Subcutaneous abdominal adipose tissue (tissue), 5 donors: ENCODE results near the gene ZNF423.

Experiments used
- H3K27ac ChIP-seq: one replicate; pipeline ENCODE4 v1.7.0; 2013; ENCODE audit warnings: low read depth, mild to moderate bottlenecking, inconsistent platforms, low read length, moderate library complexity
- H3K27me3 ChIP-seq, 5 donors: one replicate each; pipeline ENCODE4 v1.7.0; 2013; ENCODE audit warnings: low read length in 5 of 5, inconsistent platforms in 1 of 5; ENCODE audit not compliant: control insufficient read depth in 5 of 5, insufficient read depth in 4 of 5
- H3K36me3 ChIP-seq, 5 donors: one replicate each; pipeline ENCODE4 v1.7.0; 2013; ENCODE audit warnings: low read length in 5 of 5; ENCODE audit not compliant: control insufficient read depth in 5 of 5, insufficient read depth in 5 of 5
- H3K4me1 ChIP-seq, 5 donors: one replicate each; pipeline ENCODE4 v1.7.0; 2013; ENCODE audit warnings: low read length in 5 of 5, mild to moderate bottlenecking in 3 of 5, moderate library complexity in 1 of 5; ENCODE audit not compliant: control insufficient read depth in 5 of 5, insufficient read depth in 5 of 5
- H3K4me3 ChIP-seq, 5 donors: one replicate each; pipeline ENCODE4 v1.7.0; 2013; ENCODE audit warnings: low read length in 5 of 5, low read depth in 1 of 5
- H3K9ac ChIP-seq, 5 donors: one replicate each; pipeline ENCODE4 v1.7.0; 2013; ENCODE audit warnings: low read length in 5 of 5, mild to moderate bottlenecking in 4 of 5, moderate library complexity in 3 of 5
- H3K9me3 ChIP-seq, 5 donors: one replicate each; pipeline ENCODE4 v1.7.0; 2013; ENCODE audit warnings: low read length in 5 of 5; ENCODE audit not compliant: control insufficient read depth in 5 of 5
- donor health status: healthy.
- donor health status: healthy.
- donor health status: healthy.
- donor health status: healthy.
- donor health status: healthy.

The ZNF423 gene

GRCh38 chr16:49554681-49555080, 301.2 kb downstream of the ZNF423 start:
- no peak overlapping the region for H3K4me3 ChIP-seq
- H3K4me1 ChIP-seq, result peaks cover 0 to 9% (median 7%) of the 10 kb centered on the region in 5 donors
- no peak overlapping the region for H3K27ac ChIP-seq
- no peak overlapping the region for H3K9ac ChIP-seq
- no peaks in the 10 kb centered on the region for H3K27me3 ChIP-seq
- no peaks in the 10 kb centered on the region for H3K36me3 ChIP-seq
- no peaks in the 10 kb centered on the region for H3K9me3 ChIP-seq

DNA sequence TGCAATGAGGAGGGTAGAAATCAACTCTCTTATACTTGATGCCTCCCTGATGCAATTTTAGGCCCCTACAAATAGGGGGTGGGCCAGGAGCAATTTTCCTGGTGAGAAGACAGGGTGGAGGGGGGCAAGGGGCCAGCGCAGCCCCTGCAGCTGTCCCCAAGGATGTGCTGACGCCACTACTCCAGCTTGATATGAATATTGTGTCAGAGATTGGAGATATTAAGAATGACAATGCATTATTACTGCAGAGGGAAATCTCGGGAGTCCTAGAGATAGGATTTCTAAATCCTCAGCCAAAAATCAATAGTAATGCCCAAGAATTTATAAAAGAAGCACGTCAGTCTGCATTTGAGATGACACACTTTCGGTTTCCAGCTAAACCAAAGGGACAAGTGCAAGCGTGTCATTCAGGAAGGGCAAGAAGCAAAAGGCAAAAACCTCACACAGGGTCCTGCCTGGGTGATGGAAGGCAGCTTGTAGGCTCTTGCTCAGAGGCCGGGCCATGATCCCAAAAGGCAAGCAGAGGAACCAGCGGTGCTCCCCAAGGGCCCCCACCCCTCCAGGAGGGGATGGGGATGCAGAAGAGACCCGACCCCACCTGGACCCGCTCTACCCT, 303.5 kb downstream of the ZNF423 start:
- Histone ChIP-seq H3K36me3 (no peaks in the 10 kb centered on the region), H3K27me3 (no peaks in the 10 kb centered on the region), H3K4me1 (peaks cover 0 to 8% (median 6%) of the 10 kb centered on the region in 5 donors), H3K27ac (no peak overlapping the region), H3K4me3 (no peak overlapping the region), H3K9me3 (no peaks in the 10 kb centered on the region), H3K9ac (no peak overlapping the region)

DNA sequence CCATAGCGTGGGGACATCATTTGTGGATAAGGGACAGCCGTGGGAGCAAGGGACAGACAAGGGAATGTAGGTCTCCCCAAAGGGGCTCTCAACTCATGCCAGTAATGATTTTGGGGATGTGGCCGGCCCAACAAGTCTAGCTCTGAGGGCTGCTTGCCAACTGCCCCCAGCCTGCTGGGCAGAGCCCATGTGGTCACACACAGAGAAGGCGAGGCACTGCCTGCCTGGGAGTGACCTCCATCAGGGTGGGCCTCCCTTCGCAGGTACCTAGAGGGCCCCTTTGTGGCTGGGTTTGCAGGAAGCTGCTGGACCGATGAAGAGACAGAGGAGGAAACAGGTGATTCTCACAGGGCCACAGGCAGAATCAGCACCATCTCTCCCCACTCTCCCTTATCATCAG, 305.2 kb downstream of the ZNF423 start:
- Histone ChIP-seq H3K4me3 (no peak overlapping the region), H3K36me3 (no peaks in the 10 kb centered on the region), H3K9me3 (no peaks in the 10 kb centered on the region), H3K4me1 (peaks cover 0 to 15% (median 10%) of the 10 kb centered on the region in 5 donors), H3K27me3 (no peaks in the 10 kb centered on the region), H3K27ac (no peak overlapping the region), H3K9ac (no peak overlapping the region)

DNA sequence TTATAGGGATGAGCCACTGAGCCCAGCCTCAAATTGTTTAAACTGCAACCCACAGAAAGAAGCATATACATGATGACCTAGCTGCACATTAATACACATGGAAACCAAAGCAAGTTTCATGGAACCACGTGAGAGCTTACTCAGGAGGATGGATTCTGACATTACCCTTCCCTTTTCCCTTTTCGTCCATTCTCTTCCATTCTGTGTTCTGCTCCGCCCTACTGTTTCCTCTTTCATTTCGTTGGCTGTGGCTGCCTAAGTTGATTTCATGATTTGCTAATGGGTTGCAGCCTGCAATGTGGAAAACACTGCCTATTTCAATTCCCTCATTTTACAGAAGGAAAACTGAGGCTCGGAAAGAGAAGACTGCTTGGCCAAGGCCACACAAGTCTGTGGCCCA, 305.8 kb downstream of the ZNF423 start:
- no peak overlapping the region for H3K4me3 ChIP-seq
- no peaks in the 10 kb centered on the region for H3K9me3 ChIP-seq
- H3K27me3 ChIP-seq, result no peaks in the 10 kb centered on the region
- H3K4me1 ChIP-seq, result peaks cover 0 to 18% (median 11%) of the 10 kb centered on the region in 5 donors
- no peaks in the 10 kb centered on the region for H3K36me3 ChIP-seq
- no peak overlapping the region for H3K27ac ChIP-seq
- no peak overlapping the region for H3K9ac ChIP-seq

- Histone ChIP-seq H3K4me3 (no peak overlapping the region), H3K27ac (no peak overlapping the region), H3K4me1 (peaks cover 0 to 18% (median 11%) of the 10 kb centered on the region in 5 donors), H3K27me3 (no peaks in the 10 kb centered on the region), H3K9me3 (no peaks in the 10 kb centered on the region), H3K9ac (no peak overlapping the region), H3K36me3 (no peaks in the 10 kb centered on the region)
Observed at GRCh38 chr16:49548325-49548970, 307.5 kb downstream of the ZNF423 start.

DNA sequence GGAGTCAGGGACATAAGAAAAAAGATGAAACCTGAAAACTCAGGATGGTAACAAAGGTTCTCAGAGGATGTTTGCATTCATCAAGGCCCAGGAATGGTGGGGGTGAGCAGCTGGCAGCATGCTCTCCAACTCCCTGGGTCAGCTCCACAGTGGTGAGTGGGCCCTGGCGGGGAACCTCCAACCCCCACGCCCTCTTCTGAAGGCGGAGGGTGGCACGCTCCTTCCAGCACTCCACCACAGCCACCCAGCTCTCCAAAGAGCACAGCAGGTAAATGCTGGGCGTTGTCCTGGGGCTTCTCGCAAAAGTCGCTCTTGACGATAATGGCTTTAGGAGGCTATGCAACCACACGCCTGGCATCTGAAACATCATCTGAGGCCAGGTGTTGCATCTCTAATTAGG, 308.5 kb downstream of the ZNF423 start:
- Histone ChIP-seq H3K27me3 (no peaks in the 10 kb centered on the region), H3K27ac (no peak overlapping the region), H3K9me3 (no peaks in the 10 kb centered on the region), H3K4me1 (peaks cover 0 to 15% (median 7%) of the 10 kb centered on the region in 5 donors), H3K36me3 (no peaks in the 10 kb centered on the region), H3K4me3 (no peak overlapping the region), H3K9ac (no peak overlapping the region)

- no peaks in the 10 kb centered on the region for H3K27me3 ChIP-seq
- H3K9ac ChIP-seq, result no peak overlapping the region
- no peaks in the 10 kb centered on the region for H3K36me3 ChIP-seq
- H3K9me3 ChIP-seq, result no peaks in the 10 kb centered on the region
- H3K4me1 ChIP-seq, result peaks cover 0 to 12% (median 3%) of the 10 kb centered on the region in 5 donors
- H3K27ac ChIP-seq, result no peak overlapping the region
- no peak overlapping the region for H3K4me3 ChIP-seq
Observed at GRCh38 chr16:49546735-49547134, 309.2 kb downstream of the ZNF423 start.

GRCh38 chr16:49545741-49546448, 310.0 kb downstream of the ZNF423 start:
- no peak overlapping the region for H3K4me3 ChIP-seq
- H3K9ac ChIP-seq, result no peak overlapping the region
- no peaks in the 10 kb centered on the region for H3K27me3 ChIP-seq
- H3K9me3 ChIP-seq, result no peaks in the 10 kb centered on the region
- H3K4me1 ChIP-seq, result peaks cover 0 to 12% (median 3%) of the 10 kb centered on the region in 5 donors
- H3K27ac ChIP-seq, result no peak overlapping the region
- H3K36me3 ChIP-seq, result no peaks in the 10 kb centered on the region

GRCh38 chr16:49545243-49545642, 310.7 kb downstream of the ZNF423 start:
- H3K36me3 ChIP-seq, result no peaks in the 10 kb centered on the region
- H3K9me3 ChIP-seq, result no peaks in the 10 kb centered on the region
- H3K9ac ChIP-seq, result no peak overlapping the region
- H3K27me3 ChIP-seq, result no peaks in the 10 kb centered on the region
- H3K27ac ChIP-seq, result no peak overlapping the region
- peaks cover 0 to 12% (median 3%) of the 10 kb centered on the region in 5 donors for H3K4me1 ChIP-seq
- no peak overlapping the region for H3K4me3 ChIP-seq

GRCh38 chr16:49544828-49545227, 311.1 kb downstream of the ZNF423 start:
- H3K27ac ChIP-seq, result no peak overlapping the region
- H3K36me3 ChIP-seq, result no peaks in the 10 kb centered on the region
- H3K9ac ChIP-seq, result no peak overlapping the region
- H3K27me3 ChIP-seq, result no peaks in the 10 kb centered on the region
- H3K4me3 ChIP-seq, result no peak overlapping the region
- H3K4me1 ChIP-seq, result peaks cover 0 to 15% (median 5%) of the 10 kb centered on the region in 5 donors
- no peaks in the 10 kb centered on the region for H3K9me3 ChIP-seq
